ENCODE data around the gene RGS3.
A peak's percentile ranks its signal among the peaks of the same experiment; 100 is the strongest.

The RGS3 gene

DNA sequence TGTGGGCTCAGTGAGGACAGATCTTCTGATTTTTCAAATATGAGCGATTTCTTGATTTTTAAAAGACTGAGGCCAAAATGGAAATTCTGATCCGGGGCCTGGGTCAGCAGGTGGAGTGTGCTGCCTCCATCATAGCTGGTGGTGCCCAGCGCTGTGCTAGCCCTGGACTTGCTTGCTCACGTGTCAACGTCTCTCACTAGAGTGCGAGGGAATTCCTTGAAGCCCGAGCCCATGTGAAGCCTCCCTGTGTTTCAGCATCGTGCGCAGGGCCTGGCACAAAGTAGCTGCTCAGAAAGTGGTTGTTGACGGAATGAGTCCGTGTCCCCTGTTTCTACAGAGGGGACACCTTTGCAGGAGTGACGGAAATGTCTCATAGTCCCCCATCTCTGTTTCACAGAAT, 50.5 kb downstream of the RGS3 start:
- DNase-seq = no peak

- no peak for DNase-seq
Observed at GRCh38 chr9:113514748-113515147, 51.2 kb downstream of the RGS3 start.

- no peak for DNase-seq
Observed at GRCh38 chr9:113515862-113516261, 52.3 kb downstream of the RGS3 start.

GRCh38 chr9:113516840-113517577, 53.5 kb downstream of the RGS3 start:
- DNase-seq = peak; percentile 78

DNA sequence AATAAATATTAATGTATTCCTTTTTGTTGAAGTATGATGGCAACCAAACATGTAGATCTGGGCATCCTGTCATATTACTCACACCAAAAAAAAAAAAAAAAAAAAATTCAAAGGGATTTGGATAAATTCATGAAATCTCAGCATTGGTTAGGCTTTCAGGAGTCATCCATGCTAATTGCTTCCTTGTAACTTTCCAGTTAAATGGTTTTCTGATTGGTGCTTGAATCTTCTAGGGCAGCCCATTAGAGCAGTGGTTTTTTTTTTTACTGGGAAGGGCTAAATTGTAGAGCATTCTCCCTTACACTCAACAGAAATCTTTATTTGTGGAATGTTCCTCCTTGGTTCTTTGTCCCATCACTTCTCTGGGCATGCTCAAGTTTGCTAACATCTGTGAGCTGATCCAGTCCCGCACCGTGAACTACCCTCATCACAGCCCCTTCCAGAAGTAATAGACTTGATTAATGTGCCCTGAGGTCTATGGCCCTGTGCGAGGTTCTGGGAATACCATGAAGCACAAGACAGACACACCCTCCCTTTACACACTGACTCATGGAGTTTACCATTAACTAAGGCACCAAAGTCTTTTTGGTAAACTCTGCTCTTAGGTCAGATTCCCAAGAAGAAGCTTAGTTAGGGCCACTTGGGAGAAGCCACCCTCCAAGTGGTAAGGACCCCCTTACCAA, 56.0 kb downstream of the RGS3 start:
- no peak for DNase-seq

DNA sequence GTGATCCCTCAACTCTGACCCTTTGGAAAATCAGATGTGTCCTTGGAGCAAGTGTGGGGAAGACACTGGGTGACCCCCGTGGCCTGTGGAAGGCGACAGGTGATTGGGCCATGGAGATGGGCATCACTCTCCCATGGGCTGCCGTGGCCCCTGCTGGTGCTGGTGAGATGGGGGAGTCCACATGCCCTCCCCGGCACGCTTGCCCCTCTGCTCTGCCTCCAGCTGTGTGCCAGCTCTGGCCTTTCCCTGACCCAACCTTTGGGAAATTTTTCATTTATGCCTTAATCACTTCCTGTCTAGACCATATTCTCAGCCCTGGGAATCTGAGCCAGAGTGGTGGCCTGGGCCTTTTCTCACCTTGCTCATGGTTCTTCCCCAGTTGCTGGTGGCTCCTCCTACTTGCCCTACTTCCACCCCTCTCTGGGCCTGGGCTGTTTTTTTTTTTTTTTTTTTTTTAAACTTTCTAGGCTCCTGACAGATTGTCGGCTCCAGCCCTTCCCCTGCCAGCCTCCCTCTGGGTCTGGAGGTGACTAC, 56.6 kb downstream of the RGS3 start:
- no peak for DNase-seq

DNA sequence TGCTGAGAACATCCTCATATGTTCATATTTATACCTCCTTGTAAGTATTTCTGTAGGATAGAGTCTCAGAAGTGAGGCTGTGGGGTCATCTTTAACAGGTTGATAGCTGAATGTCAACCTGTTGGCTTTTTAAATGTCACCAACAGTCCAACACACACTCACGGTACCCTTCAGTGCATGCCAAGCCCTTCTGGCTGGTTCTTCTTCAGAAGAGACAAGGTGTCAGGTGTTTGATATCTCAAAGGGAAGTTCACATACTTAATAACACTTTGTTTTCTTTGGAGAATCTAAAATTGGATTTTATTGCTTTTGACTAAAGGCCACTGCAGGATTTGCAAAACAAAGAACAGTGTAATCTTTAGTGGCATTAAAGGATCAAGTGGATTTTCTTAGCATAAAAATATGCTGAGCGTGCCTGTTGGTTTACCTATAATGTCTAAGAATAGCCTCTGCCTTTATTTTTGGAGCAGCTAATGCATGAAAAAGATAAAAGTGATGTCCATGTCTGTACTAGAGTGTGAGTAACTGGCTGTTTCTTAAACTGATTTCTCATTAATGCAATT, 58.2 kb downstream of the RGS3 start:
- DNase-seq = no peak

DNA sequence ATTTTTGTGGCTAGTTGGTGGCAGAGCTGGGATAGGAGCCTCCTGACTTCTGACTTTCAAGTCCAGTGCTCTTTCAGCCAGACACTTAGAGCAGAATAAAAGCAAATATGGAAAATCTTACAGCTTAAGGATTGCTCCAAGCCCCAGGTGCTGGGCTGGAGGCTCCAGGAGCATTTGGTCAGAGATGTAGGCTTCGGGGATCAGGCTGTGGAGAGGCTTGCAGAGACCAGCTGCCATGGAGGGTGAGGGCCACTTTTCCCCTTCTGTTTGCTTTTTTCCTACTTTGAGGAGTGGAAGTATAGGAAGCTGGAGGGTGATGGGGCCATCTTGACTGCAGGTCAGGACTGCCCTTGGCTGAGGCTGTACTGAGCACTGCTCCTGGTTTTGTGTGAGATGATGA, 58.9 kb downstream of the RGS3 start:
- DNase-seq = no peak

DNA sequence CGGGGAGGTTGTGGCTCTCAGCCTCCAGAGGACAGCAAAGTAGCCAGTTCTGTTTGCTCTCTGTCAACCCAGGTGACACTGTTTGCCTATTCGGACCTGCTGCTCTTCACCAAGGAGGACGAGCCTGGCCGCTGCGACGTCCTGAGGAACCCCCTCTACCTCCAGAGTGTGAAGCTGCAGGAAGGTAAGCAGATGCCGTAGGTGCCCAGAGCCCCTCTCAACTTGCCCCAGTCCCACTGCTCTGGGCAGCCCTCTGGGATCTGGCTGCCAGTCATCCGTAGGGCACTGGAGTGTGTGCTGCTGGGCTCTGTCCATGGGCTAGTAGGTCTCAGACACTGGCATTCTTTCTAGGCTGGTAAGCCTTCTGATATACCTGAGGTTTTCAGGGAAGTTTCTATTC, 59.3 kb downstream of the RGS3 start:
- no peak for DNase-seq

DNA sequence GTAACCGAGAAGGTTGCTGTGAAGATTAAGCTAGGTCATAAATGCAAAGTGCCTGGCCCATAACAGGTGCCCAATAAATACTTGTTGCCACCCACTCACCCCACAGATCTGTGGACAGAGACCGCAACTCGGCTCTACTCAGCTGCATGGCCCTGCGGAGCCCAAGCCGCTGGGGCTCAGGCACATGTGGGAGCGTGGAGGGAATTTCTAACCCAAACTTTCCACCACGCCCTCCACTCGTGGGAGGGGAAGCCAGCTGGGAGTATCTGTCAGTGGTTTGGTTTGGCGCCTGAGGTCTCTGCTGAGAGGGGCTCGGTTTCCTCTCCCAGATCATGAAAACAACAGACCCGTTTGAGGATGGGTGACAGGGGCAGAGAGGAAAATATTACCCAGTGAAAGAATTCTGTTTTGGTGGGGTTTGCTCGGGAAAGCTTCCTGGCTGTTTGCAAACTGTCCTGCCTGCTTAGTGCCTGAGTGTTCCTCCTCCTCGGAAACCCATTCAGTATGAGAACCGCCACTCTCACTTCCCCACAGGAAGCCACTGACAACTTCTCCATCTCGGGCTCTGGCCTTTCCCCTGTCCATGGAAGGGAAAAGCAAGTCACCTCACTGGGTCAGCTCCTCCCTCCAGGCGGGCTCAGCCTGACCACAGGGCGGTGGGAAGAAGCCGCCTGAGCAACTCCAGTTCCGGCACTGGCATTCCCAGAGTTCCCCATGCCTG, 60.1 kb downstream of the RGS3 start:
- peak; percentile 90 for DNase-seq

- DNase-seq = no peak
Observed at GRCh38 chr9:113524468-113524867, 60.9 kb downstream of the RGS3 start.

GRCh38 chr9:113525205-113525604, 61.7 kb downstream of the RGS3 start:
- DNase-seq = no peak

DNA sequence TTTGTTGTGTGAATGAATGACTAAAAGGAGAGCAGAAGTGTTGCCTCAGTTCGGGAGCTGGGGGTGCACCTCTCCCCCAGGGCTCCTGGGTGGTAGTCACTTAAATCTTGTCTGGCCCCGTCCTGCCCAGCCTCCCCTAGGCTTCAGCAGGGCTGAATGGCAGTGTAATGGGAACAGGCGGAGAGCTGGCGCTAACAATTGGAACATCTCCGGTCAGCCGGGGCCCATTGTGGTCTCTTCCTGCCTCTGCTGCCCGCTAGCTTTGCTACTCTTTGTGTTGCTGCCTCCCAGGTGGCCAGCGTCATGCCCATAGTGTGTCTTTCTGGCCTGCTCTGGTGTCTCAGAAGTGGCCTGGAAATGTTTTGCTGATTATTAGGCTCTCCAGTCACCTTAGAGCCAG, 62.3 kb downstream of the RGS3 start:
- DNase-seq = no peak

DNA sequence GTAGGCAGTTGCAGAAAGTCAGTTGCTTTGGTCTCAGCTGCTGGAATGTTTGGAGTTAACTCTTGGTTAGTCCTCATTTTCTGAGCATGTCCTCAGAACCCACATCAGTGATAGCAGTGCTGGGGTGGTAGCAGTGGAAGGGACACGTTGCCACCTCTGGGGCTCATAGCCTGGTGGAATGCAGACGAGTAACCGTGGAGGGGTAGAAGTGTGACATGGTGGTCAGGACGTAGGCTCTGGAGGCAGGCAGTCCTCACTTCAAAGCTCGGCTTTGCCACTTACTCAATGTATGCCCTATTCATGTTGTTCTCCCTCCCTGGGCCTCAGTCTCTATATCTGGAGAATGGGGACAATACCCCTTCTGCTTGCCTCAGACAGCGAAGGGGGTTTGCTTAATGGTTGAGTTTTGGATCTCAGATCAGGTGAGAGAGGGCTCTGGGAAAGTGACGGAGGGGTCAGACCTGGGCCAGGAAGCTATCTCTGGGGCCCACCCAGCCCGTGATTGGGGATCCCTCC, 62.8 kb downstream of the RGS3 start:
- no peak for DNase-seq

GRCh38 chr9:113526841-113527240, 63.3 kb downstream of the RGS3 start:
- DNase-seq = no peak

GRCh38 chr9:113528088-113528487, 64.6 kb downstream of the RGS3 start:
- DNase-seq = no peak

DNA sequence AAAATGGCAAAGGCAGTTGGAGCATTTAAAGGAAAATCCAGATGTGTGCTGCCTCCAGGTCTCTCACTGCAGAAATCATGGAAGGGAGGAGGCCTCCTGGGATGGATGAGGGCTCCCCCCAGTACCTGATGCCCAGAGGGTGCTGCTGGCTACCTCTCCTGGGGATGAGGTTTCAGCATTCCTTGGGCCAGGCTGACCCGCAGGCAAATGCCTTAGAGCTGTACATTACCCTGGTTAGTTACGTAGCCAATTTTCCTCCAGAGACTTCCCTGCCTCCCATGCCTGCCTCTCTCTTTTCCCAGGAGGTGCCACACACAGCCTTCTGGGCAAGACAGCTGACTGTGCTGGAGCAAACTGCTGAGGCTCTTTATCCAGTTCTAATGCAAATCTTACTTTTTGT, 65.3 kb downstream of the RGS3 start:
- no peak for DNase-seq

- DNase-seq = no peak
Observed at GRCh38 chr9:113529336-113530009, 65.9 kb downstream of the RGS3 start.

GRCh38 chr9:113530022-113530635, 66.6 kb downstream of the RGS3 start:
- no peak for DNase-seq

DNA sequence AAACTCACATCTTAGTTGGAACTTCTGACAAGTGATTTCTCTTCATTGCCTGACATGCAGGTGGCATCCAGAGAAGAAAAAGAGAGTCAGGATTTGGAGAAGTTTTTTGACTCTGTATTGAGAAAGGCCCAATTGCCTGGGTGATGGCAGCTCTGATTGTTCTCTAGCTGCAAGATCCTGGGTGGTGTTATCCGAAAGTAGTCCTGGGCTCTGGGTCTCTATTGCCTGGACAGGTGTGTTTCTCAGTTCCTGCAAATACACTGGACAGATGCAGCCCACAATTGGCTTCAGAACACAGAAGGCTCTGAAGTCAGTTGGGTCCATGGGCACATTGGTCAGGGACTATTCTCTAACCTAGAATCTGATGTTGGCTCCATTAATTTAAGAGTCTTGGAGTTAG, 67.4 kb downstream of the RGS3 start:
- no peak for DNase-seq

DNA sequence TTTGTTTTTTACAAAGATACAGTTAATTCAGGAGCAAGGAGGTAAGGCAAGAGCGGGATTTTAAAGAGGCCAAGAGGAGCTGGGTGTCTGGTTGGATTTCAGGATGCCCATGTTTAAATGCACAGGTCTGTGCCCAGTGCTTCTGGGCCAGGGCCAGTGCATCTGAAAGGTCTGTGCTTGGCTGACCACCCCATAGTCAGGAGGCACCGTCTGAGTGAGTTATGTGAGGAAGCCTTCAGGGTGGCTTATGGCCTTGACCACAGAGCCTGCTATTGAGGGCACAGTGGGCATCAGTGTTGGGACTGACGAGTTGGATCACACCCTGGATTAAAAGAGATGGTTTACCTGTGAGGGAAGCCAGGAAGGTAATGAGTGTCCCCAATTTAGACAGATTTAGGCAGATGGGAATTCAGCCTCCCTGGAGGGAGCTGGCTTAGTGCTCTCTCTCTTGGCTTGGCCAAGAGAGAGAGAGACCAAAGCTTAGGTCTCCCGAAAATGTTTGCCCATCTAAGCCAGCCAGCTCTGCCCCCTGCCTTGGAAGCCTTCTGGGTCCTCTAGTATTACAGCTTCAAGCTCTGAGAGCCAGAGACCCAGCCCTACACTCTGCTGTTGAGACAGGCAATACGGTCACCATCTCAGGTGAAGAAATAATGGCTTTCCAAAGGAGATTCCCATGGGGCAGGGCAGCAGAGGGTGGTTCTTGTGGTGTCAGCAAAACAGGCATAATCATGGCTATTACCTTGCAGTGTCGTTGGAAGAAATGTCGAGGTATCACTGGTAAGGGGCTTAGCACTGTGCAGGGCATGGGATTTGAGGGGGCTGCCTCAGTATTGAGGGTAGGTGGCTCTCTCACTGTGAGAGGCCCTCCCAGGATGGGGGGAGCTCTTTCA, 68.6 kb downstream of the RGS3 start:
- DNase-seq = no peak

All from MV-4-11 (cell line).